ENCODE results near the gene LRSAM1. TPM values are rescaled to one million over a fixed set of nuclear protein-coding genes. Genes with fewer than 3 reads are reported as not detected.
A peak's percentile ranks its signal among the peaks of the same experiment; 100 is the strongest.

LRSAM1 gene
- total and polyA plus RNA-seq, 9 of the 15 experiments (the other 6 are each of a cell fraction or from before 2014, with no cell fraction given): 0.07 to 16.2 (median 4.7) TPM

- no peak for TF ChIP-seq ZHX1 (conservative IDR thresholded peaks at IDR 0.05; ENCODE audit: low read length)
- no peak for TF ChIP-seq MLX (CRISPR knock-in tag; conservative IDR thresholded peaks at IDR 0.05)
- peak; percentile 75 for TF ChIP-seq CC2D1A (IDR thresholded peaks at IDR 0.05)
- TF ChIP-seq XRCC3 (IDR thresholded peaks at IDR 0.05): peak; percentile 77; the same call in 1 of the 2 replicates
- TF ChIP-seq CBX5 (IDR thresholded peaks at IDR 0.05; ENCODE audit: borderline replicate concordance, low read depth): peak; percentile 97
- no peak for TF ChIP-seq TOE1 (IDR thresholded peaks at IDR 0.05; ENCODE audit: borderline replicate concordance)
- no peak for TF ChIP-seq TOE1 (CRISPR knock-in tag; IDR thresholded peaks at IDR 0.05; ENCODE audit: borderline replicate concordance, low read depth)
- no peak for TF ChIP-seq ARNT (IDR thresholded peaks at IDR 0.05)
- TF ChIP-seq MTA3 (IDR thresholded peaks at IDR 0.05; ENCODE audit: borderline replicate concordance): peak; percentile 49; the same call in 1 of the 2 replicates
- TF ChIP-seq ZNF398 (CRISPR knock-in tag; IDR thresholded peaks at IDR 0.05): no peak
- TF ChIP-seq ZZZ3 (IDR thresholded peaks at IDR 0.05): no peak
- TF ChIP-seq TRIM24 (IDR thresholded peaks at IDR 0.05): peak; percentile 48 to 74
- no peak for TF ChIP-seq ID3 (CRISPR knock-in tag; IDR thresholded peaks at IDR 0.05)
- 0 out of 2 replicates have a peak, but pooled peaks have one; percentile 25 for TF ChIP-seq ID3 (tag; IDR thresholded peaks at IDR 0.05)
- TF ChIP-seq XRCC5 (IDR thresholded peaks at IDR 0.05; ENCODE audit: low read depth, low read length): peak; percentile 73
- TF ChIP-seq MNT (conservative IDR thresholded peaks at IDR 0.05): no peak
- 0 out of 2 replicates have a peak, but pooled peaks have one; percentile 40 for TF ChIP-seq MIER1 (IDR thresholded peaks at IDR 0.05; ENCODE audit: low read depth)
- 0 out of 2 replicates have a peak, but pooled peaks have one; percentile 7 for TF ChIP-seq SMC3 (conservative IDR thresholded peaks at IDR 0.05; ENCODE audit: insufficient read depth, low read depth, low read length)
- no peak for TF ChIP-seq GTF2E2 (tag; IDR thresholded peaks at IDR 0.05)
- 0 out of 2 replicates have a peak, but pooled peaks have one; percentile 50 for TF ChIP-seq ADNP (tag; IDR thresholded peaks at IDR 0.05)
- peak in 1 of 2 experiments; percentile 67; a peak in 1 of 4 replicates for TF ChIP-seq RCOR1 (IDR thresholded peaks at IDR 0.05; ENCODE audit: borderline replicate concordance in 1 of 2, low read depth in 2 of 2, low read length in 2 of 2)
Measured at GRCh38 chr9:127523312-127523851, 72.1 kb downstream of the LRSAM1 start (continued).

Measured in K562 (cell line).